K562 (cell line): ENCODE results near the gene PITHD1. TPM values are rescaled to one million over a fixed set of nuclear protein-coding genes. Genes with fewer than 3 reads are reported as not detected.

ENCODE experiments used
- ARHGAP35 ChIP-seq: fragments of 450-650 bp; IDR thresholded peaks from 2 replicates; pipeline ENCODE4 v1.6.1; 2018; ENCODE audit not compliant: partially characterized antibody
- C11orf30 ChIP-seq: fragments of 450-650 bp; IDR thresholded peaks from 2 replicates; pipeline ENCODE4 v1.6.1; 2016; ENCODE audit warnings: low read depth, mild to moderate bottlenecking
- DPF2 ChIP-seq: fragments of 450-650 bp; IDR thresholded peaks from 2 replicates; pipeline ENCODE4 v1.6.1; 2016
- FOXK2 ChIP-seq, 2 experiments: fragments of 450-650 bp; IDR thresholded peaks in 1 of 2; conservative IDR thresholded peaks in 1 of 2; 2 replicates each; pipeline ENCODE4 v1.6.1; 2016; ENCODE audit warnings: low read depth in 2 of 2, mild to moderate bottlenecking in 1 of 2
- GABPB1 ChIP-seq: sonication (generic); formaldehyde crosslinking; IDR thresholded peaks from 2 replicates; pipeline ENCODE4 v1.8.0; 2022; ENCODE audit warnings: mild to moderate bottlenecking, missing genetic modification reagents
- HDAC1 ChIP-seq, 2 experiments: fragments of 450-650 bp; IDR thresholded peaks; 2 replicates each; pipeline ENCODE4 v1.6.1; 2016 to 2017; ENCODE audit warnings: inconsistent platforms in 1 of 2, mild to moderate bottlenecking in 1 of 2, moderate library complexity in 1 of 2
- KAT7 ChIP-seq: sonication (generic); formaldehyde crosslinking; IDR thresholded peaks from 2 replicates; pipeline ENCODE4 v1.8.0; 2022; ENCODE audit warnings: missing genetic modification reagents, mild to moderate bottlenecking, borderline replicate concordance
- KLF6 ChIP-seq: fragments of 250-450 bp; sonication (Bioruptor Pico); IDR thresholded peaks from 2 replicates; pipeline ENCODE4 v1.4.0; 2020; ENCODE audit warnings: mild to moderate bottlenecking, moderate library complexity, borderline replicate concordance
- L3MBTL2 ChIP-seq: fragments of 450-650 bp; IDR thresholded peaks from 2 replicates; pipeline ENCODE4 v1.6.1; 2016; ENCODE audit warnings: mild to moderate bottlenecking, moderate library complexity
- MAZ ChIP-seq, 2 experiments: fragments of 450-650 bp in 1 of 2; sonication (generic) in 1 of 2; formaldehyde crosslinking; IDR thresholded peaks in 1 of 2; conservative IDR thresholded peaks in 1 of 2; 2 replicates each; pipeline versions ENCODE4 v1.4.0 to v1.5.0; 2020; ENCODE audit warnings: mild to moderate bottlenecking in 1 of 2, missing genetic modification reagents in 1 of 2
- NEUROD1 ChIP-seq: fragments of 150-350 bp; IDR thresholded peaks from 2 replicates; pipeline ENCODE4 v1.6.1; 2014; ENCODE audit warnings: borderline replicate concordance, low read length, low read depth; ENCODE audit not compliant: partially characterized antibody
- OTX1 ChIP-seq: fragments of 450-650 bp; formaldehyde crosslinking; IDR thresholded peaks from 2 replicates; pipeline ENCODE4 v1.4.0; 2022; ENCODE audit warnings: mild to moderate bottlenecking
- POLR2H ChIP-seq: IDR thresholded peaks from 2 replicates; pipeline ENCODE4 v1.6.1; 2016; ENCODE audit warnings: missing genetic modification characterization, low read depth, mild to moderate bottlenecking, control low read depth, missing compliant biosample characterization, moderate library complexity
- SOX6 ChIP-seq: fragments of 450-650 bp; IDR thresholded peaks from 2 replicates; pipeline ENCODE4 v1.6.1; 2014; ENCODE audit warnings: mild to moderate bottlenecking
- TAL1 ChIP-seq: fragments of 450-650 bp; IDR thresholded peaks from 2 replicates; pipeline ENCODE4 v1.6.1; 2016; ENCODE audit warnings: mild to moderate bottlenecking
- TCFL5 ChIP-seq: fragments of 250-450 bp; sonication (Bioruptor Pico); conservative IDR thresholded peaks from 2 replicates; pipeline ENCODE4 v1.6.1; 2021; ENCODE audit warnings: mild to moderate bottlenecking, moderate library complexity, matching md5 sums
- XRCC5 ChIP-seq: fragments of 200-400 bp; formaldehyde crosslinking; IDR thresholded peaks from 2 replicates; pipeline ENCODE4 v1.6.1; 2017; ENCODE audit warnings: low read depth, mild to moderate bottlenecking, low read length
- ZFX ChIP-seq: sonication (generic); formaldehyde crosslinking; IDR thresholded peaks from 2 replicates; pipeline ENCODE4 v1.8.0; 2022; ENCODE audit warnings: mild to moderate bottlenecking, missing genetic modification reagents, moderate library complexity
- ZNF23 ChIP-seq: fragments of 250-450 bp; sonication (Bioruptor Pico); IDR thresholded peaks from 2 replicates; pipeline ENCODE4 v1.4.0; 2020; ENCODE audit warnings: mild to moderate bottlenecking
- ZNF232 ChIP-seq: sonication (generic); formaldehyde crosslinking; IDR thresholded peaks from 2 replicates; pipeline ENCODE4 v1.8.0; 2022; ENCODE audit warnings: mild to moderate bottlenecking, missing genetic modification reagents
- ZNF431 ChIP-seq: sonication (generic); formaldehyde crosslinking; IDR thresholded peaks from 2 replicates; pipeline ENCODE4 v1.8.0; 2022; ENCODE audit warnings: mild to moderate bottlenecking, missing genetic modification reagents
- polyA plus RNA-seq, 8 experiments: library from polyadenylated mRNA; depleted of rRNA in 4 of 8; stranded (reverse) in 5 of 8; unstranded in 3 of 8; fragments of >200 nt; fragmentation: Nextera tagmentation in 2 of 8; fragmentation: Illumina TruSeq in 1 of 8; extraction: Ambion mirVana in 2 of 8; extraction: Trizol in 1 of 8; gene quantifications; 2 replicates each; pipeline versions ENCODE4 v1.2.1 to v1.2.3, GENCODE V29; 2011 to 2014; ENCODE audit warnings: inconsistent platforms in 1 of 8, missing spikeins in 1 of 8
- total RNA-seq, 7 experiments: library from RNA; depleted of rRNA in 6 of 7; stranded (reverse); fragments of >200 nt in 6 of 7; fragmentation: Illumina TruSeq in 2 of 7; extraction: Trizol in 2 of 7; gene quantifications; 2 replicates each; pipeline versions ENCODE4 v1.2.1 to v1.2.3, GENCODE V29; 2011 to 2021; ENCODE audit warnings: low replicate concordance in 1 of 7
- TF ChIP-seq, protein P1 (sequence below): sonication (generic); formaldehyde crosslinking; IDR thresholded peaks from 2 replicates; pipeline ENCODE4 v1.8.1; 2023; ENCODE audit warnings: mild to moderate bottlenecking, missing genetic modification reagents, moderate library complexity
- TF ChIP-seq, protein P2 (sequence below): sonication (generic); formaldehyde crosslinking; IDR thresholded peaks from 2 replicates; pipeline ENCODE4 v1.9.0; 2022; ENCODE audit warnings: mild to moderate bottlenecking, missing genetic modification reagents
- TF ChIP-seq, protein P3 (sequence below), 2 experiments: fragments of 150-350 bp in 1 of 2; IDR thresholded peaks; 2 replicates each; pipeline ENCODE4 v1.6.1; 2012 to 2016; ENCODE audit warnings: low read depth in 2 of 2, low read length in 2 of 2, mild to moderate bottlenecking in 1 of 2, moderate library complexity in 1 of 2

The PITHD1 gene
- total and polyA plus RNA-seq, 9 of the 15 experiments (the other 6 are each of a cell fraction or from before 2014, with no cell fraction given): 46.5 to 175 (median 149) TPM

DNA sequence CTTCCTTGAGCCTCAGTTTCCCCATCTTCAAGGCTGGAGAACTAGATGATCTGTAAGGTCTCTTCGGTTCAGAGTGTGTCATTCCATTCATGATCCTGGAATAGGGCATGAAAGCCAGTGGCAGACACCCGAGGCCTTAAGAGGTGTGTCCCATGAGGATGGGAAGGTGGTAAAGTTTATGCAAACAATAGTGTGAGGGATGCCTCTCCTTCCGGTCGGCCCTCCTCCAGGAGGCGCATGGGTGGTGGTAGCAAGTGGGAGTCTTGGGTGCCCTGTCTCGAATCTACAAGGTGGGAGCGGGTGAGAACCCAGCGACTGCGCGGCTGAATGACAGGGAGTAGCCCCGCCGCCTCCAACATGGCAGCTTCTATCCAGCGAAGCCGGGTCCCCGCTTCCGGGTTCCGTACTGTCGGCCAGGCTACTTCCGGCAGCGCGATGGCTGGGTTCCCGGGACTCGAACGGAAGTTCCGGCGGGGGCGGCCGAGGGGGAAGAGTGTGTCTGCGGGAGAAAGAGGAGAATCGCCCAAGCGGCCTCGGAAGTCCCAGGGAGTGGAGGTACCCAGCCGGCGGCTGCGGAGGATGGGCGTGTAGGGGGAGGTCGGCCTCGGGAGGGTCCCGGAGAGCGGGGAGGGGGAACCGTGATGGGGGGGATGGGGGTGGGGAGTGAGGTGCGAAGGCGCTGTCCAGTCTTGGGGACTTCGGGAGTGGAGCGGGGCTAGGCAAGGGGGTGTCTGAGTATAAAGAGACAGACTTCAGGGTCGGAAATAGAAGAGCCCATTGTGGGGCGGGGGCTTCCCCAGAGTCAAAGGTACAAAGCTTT lies 12.7 kb downstream of the PITHD1 start, which contains the start of gene LYPLA2 (continued):
- TF ChIP-seq ARHGAP35: no peak
- TF ChIP-seq, protein P1, sequence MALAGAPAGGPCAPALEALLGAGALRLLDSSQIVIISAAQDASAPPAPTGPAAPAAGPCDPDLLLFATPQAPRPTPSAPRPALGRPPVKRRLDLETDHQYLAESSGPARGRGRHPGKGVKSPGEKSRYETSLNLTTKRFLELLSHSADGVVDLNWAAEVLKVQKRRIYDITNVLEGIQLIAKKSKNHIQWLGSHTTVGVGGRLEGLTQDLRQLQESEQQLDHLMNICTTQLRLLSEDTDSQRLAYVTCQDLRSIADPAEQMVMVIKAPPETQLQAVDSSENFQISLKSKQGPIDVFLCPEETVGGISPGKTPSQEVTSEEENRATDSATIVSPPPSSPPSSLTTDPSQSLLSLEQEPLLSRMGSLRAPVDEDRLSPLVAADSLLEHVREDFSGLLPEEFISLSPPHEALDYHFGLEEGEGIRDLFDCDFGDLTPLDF (CRISPR knock-in tag): no peak; the same call in 1 of the 2 replicates
- TF ChIP-seq FOXK2 (conservative IDR thresholded peaks at IDR 0.05 in 1 of 2, IDR thresholded peaks at IDR 0.05 in 1 of 2; ENCODE audit: low read depth in 2 of 2): peak in 1 of 2 experiments; percentile 61; a peak in 2 of 4 replicates
- 0 out of 2 replicates have a peak, but pooled peaks have one; percentile 26 for TF ChIP-seq ZNF431 (CRISPR knock-in tag)
- TF ChIP-seq KLF6: peak; percentile 39; the same call in 1 of the 2 replicates
- TF ChIP-seq DPF2: no peak
- TF ChIP-seq OTX1 (CRISPR knock-in tag): peak; percentile 10; the same call in 1 of the 2 replicates
- TF ChIP-seq NEUROD1: peak; percentile 26
- TF ChIP-seq ZNF23 (CRISPR knock-in tag): no peak
- peak; percentile 1; the same call in 1 of the 2 replicates for TF ChIP-seq TAL1
- TF ChIP-seq POLR2H (tag): peak; percentile 40
- TF ChIP-seq MAZ (CRISPR knock-in tag; conservative IDR thresholded peaks at IDR 0.05 in 1 of 2, IDR thresholded peaks at IDR 0.05 in 1 of 2): peak; percentile 82 to 85
- TF ChIP-seq C11orf30: peak; percentile 67
- no peak for TF ChIP-seq ZNF232 (CRISPR knock-in tag)
- TF ChIP-seq ZFX (CRISPR knock-in tag): peak; percentile 87
- peak; percentile 41; the same call in 1 of the 2 replicates for TF ChIP-seq SOX6
- TF ChIP-seq XRCC5: 0 out of 2 replicates have a peak, but pooled peaks have one; percentile 14
- TF ChIP-seq HDAC1 (IDR thresholded peaks at IDR 0.05): peak in 1 of 2 experiments; percentile 88; a peak in 2 of 4 replicates
- TF ChIP-seq GABPB1: peak; percentile 96
- TF ChIP-seq, protein P2, sequence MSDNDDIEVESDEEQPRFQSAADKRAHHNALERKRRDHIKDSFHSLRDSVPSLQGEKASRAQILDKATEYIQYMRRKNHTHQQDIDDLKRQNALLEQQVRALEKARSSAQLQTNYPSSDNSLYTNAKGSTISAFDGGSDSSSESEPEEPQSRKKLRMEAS: peak; percentile 66
- 0 out of 2 replicates have a peak, but pooled peaks have one; percentile 19 for TF ChIP-seq KAT7 (CRISPR knock-in tag)
- TF ChIP-seq TCFL5 (CRISPR knock-in tag): no peak
- TF ChIP-seq L3MBTL2: peak; percentile 37; the same call in 1 of the 2 replicates
- TF ChIP-seq, protein P3, sequence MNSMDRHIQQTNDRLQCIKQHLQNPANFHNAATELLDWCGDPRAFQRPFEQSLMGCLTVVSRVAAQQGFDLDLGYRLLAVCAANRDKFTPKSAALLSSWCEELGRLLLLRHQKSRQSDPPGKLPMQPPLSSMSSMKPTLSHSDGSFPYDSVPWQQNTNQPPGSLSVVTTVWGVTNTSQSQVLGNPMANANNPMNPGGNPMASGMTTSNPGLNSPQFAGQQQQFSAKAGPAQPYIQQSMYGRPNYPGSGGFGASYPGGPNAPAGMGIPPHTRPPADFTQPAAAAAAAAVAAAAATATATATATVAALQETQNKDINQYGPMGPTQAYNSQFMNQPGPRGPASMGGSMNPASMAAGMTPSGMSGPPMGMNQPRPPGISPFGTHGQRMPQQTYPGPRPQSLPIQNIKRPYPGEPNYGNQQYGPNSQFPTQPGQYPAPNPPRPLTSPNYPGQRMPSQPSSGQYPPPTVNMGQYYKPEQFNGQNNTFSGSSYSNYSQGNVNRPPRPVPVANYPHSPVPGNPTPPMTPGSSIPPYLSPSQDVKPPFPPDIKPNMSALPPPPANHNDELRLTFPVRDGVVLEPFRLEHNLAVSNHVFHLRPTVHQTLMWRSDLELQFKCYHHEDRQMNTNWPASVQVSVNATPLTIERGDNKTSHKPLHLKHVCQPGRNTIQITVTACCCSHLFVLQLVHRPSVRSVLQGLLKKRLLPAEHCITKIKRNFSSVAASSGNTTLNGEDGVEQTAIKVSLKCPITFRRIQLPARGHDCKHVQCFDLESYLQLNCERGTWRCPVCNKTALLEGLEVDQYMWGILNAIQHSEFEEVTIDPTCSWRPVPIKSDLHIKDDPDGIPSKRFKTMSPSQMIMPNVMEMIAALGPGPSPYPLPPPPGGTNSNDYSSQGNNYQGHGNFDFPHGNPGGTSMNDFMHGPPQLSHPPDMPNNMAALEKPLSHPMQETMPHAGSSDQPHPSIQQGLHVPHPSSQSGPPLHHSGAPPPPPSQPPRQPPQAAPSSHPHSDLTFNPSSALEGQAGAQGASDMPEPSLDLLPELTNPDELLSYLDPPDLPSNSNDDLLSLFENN (IDR thresholded peaks at IDR 0.05; ENCODE audit: low read depth in 2 of 2, low read length in 2 of 2): no peak
